SIG-M5 treated with dmso at 0.1 percent for 504 hours (cell line): ENCODE measurements around the gene DDX54.
"Not testable (repeated sequence)": the region's sequence is repeated elsewhere in the genome, so short reads cannot be mapped to it uniquely, and the experiment has no call there.

Experiments used
- DNase-seq: peaks from one replicate; lab custom pipeline; 2025; ENCODE audit not compliant: unreplicated experiment; lab: John Stamatoyannopoulos, UW

DDX54 gene

GRCh38 chr12:113128802-113129663, 56.2 kb downstream of the DDX54 start:
- DNase-seq: no peak

- DNase-seq: no peak
These were observed 57.5 kb downstream of the DDX54 start for GRCh38 chr12:113127791-113128199.

GRCh38 chr12:113120670-113121370, 64.5 kb downstream of the DDX54 start:
- DNase-seq: no peak

GRCh38 chr12:113119980-113120669, 65.2 kb downstream of the DDX54 start:
- DNase-seq: no peak

- DNase-seq: no peak
These were observed 67.1 kb downstream of the DDX54 start for GRCh38 chr12:113118142-113118541.

GRCh38 chr12:113117684-113118083, 67.6 kb downstream of the DDX54 start:
- DNase-seq: not testable (repeated sequence)

- no peak for DNase-seq
These were observed 68.4 kb downstream of the DDX54 start for GRCh38 chr12:113116875-113117274.

- DNase-seq: no peak
These were observed 69.7 kb downstream of the DDX54 start for GRCh38 chr12:113115455-113116126.

- DNase-seq: no peak
These were observed 70.7 kb downstream of the DDX54 start for GRCh38 chr12:113114447-113115178.

GRCh38 chr12:113113397-113113796, 71.9 kb downstream of the DDX54 start:
- DNase-seq: no peak

GRCh38 chr12:113112043-113112899, 73.0 kb downstream of the DDX54 start:
- no peak for DNase-seq

GRCh38 chr12:113111247-113111646, 74.0 kb downstream of the DDX54 start:
- DNase-seq: no peak

GRCh38 chr12:113109872-113110599, 75.2 kb downstream of the DDX54 start:
- DNase-seq: no peak

- DNase-seq: no peak
These were observed 75.9 kb downstream of the DDX54 start for GRCh38 chr12:113109360-113109759.

- no peak for DNase-seq
These were observed 77.0 kb downstream of the DDX54 start for GRCh38 chr12:113108308-113108707.
